C4-2B (cell line): ENCODE data around the gene FMNL2.

Experiments
- ZFX ChIP-seq: fragments of 450-650 bp; IDR thresholded peaks from 2 replicates; pipeline ENCODE4 v1.6.1; 2017
- TF ChIP-seq, protein P1 (sequence below): fragments of 450-650 bp; conservative IDR thresholded peaks from 2 replicates; pipeline ENCODE4 v1.5.1; 2017; ENCODE audit warnings: mild to moderate bottlenecking

DNA sequence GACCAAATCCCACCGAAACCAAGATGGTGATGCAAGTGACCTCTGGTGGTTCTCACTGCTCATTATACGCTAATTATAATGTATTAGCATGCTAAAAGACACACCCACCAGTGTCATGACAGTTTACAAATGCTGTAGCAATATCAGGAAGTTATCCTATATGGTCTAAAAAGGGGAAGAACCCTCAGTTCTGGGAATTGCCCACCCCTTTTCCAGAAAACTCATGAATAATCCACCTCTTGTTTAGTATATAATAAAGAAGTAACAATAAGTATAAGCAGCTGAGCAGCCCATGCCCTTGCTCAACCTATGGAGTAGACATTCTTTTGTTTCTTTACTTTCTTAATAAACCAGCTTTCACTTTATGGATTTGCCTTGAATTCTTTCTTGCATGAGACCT is 31.0 kb upstream of the FMNL2 start:
- TF ChIP-seq, protein P1, sequence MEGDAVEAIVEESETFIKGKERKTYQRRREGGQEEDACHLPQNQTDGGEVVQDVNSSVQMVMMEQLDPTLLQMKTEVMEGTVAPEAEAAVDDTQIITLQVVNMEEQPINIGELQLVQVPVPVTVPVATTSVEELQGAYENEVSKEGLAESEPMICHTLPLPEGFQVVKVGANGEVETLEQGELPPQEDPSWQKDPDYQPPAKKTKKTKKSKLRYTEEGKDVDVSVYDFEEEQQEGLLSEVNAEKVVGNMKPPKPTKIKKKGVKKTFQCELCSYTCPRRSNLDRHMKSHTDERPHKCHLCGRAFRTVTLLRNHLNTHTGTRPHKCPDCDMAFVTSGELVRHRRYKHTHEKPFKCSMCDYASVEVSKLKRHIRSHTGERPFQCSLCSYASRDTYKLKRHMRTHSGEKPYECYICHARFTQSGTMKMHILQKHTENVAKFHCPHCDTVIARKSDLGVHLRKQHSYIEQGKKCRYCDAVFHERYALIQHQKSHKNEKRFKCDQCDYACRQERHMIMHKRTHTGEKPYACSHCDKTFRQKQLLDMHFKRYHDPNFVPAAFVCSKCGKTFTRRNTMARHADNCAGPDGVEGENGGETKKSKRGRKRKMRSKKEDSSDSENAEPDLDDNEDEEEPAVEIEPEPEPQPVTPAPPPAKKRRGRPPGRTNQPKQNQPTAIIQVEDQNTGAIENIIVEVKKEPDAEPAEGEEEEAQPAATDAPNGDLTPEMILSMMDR: no peak
- TF ChIP-seq ZFX: no peak
